ENCODE measurements around the gene LCNL1.

LCNL1 gene

GRCh38 chr9:137018761-137019559, 36.2 kb downstream of the LCNL1 start:
- Histone ChIP-seq H3K4me3 (ENCODE audit: low read length) (no peak overlapping the region), H3F3A (ENCODE audit: control insufficient read depth, insufficient read depth) (no peaks in the 10 kb centered on the region), H3K4me1 (ENCODE audit: control insufficient read depth, low read length) (no peaks in the 10 kb centered on the region), H3K4me2 (ENCODE audit: low read length) (no peak overlapping the region), H3K9me2 (replicated peaks; ENCODE audit: control insufficient read depth, low read length) (no peaks in the 10 kb centered on the region), H3K27me3 (ENCODE audit: control insufficient read depth, low read length) (no peaks in the 10 kb centered on the region), H3K79me2 (ENCODE audit: control insufficient read depth, low read length) (no peaks in the 10 kb centered on the region), H3K27ac (ENCODE audit: low read depth, low read length) (no peak overlapping the region), H4K20me1 (ENCODE audit: control insufficient read depth, insufficient read depth, low read depth, low read length) (no peaks in the 10 kb centered on the region), H3K9me3 (ENCODE audit: control insufficient read depth, insufficient read depth, low read length) (no peaks in the 10 kb centered on the region), H3K36me3 (ENCODE audit: control insufficient read depth, low read length) (no peaks in the 10 kb centered on the region)
- no peak for TF ChIP-seq EZH2phosphoT487 (IDR thresholded peaks at IDR 0.05; ENCODE audit: borderline replicate concordance, low read length)
- TF ChIP-seq CTCF (IDR thresholded peaks at IDR 0.05; ENCODE audit: low read depth, low read length, poor library complexity, severe bottlenecking), result no peak

DNA sequence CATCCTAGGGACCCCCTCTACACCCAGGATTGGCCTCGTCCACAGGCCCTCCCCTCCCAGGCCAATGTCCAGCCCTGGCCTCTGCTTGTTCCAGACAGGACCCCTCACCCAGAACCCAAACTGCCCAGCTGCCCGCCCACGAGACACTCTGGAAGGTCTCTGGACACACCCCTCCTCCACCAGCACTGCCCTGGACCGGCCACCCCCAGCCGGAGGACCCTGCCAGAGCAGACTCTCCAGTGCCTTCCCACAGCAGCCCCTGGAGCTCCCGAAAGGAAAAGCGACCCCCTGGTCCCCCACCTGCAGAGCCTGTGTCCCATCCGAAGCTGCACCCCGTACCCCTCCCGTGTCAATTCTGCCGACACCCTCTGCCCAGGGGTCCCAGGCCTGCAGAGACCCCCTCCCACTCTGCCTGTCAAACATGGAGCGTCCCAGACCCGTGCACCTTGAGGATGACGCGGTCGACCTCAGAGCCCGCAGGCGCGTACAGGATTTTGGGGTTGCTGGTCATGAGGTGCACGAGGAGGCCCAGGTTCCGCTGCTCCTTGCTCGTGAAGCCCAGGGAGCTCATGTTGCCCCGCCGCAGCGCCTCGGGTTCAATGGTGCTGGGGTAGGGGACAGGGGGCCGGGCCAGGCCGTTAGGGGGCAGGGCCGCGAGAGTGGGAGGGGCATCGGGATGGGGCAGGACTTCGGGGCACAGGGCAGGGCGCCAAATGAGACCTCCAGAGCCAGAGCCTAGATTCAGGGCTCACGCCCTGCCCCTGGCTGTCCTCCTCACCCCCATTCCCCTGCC, 37.3 kb downstream of the LCNL1 start:
- H3K4me1 ChIP-seq (ENCODE audit: control insufficient read depth, low read length), result no peaks in the 10 kb centered on the region
- no peaks in the 10 kb centered on the region for H3K36me3 ChIP-seq (ENCODE audit: control insufficient read depth, low read length)
- no peaks in the 10 kb centered on the region for H3K27me3 ChIP-seq (ENCODE audit: control insufficient read depth, low read length)
- H3K27ac ChIP-seq (ENCODE audit: low read depth, low read length), result no peak overlapping the region
- H3K79me2 ChIP-seq (ENCODE audit: control insufficient read depth, low read length), result no peaks in the 10 kb centered on the region
- no peak overlapping the region for H3K4me3 ChIP-seq (ENCODE audit: low read length)
- no peak overlapping the region for H3K4me2 ChIP-seq (ENCODE audit: low read length)
- TF ChIP-seq EZH2phosphoT487 (IDR thresholded peaks at IDR 0.05; ENCODE audit: borderline replicate concordance, low read length), result no peak
- no peak for TF ChIP-seq CTCF (IDR thresholded peaks at IDR 0.05; ENCODE audit: low read depth, low read length, poor library complexity, severe bottlenecking)
- no peaks in the 10 kb centered on the region for H3K9me3 ChIP-seq (ENCODE audit: control insufficient read depth, insufficient read depth, low read length)
- no peaks in the 10 kb centered on the region for H3F3A ChIP-seq (ENCODE audit: control insufficient read depth, insufficient read depth)
- H3K9me2 ChIP-seq (replicated peaks; ENCODE audit: control insufficient read depth, low read length), result no peaks in the 10 kb centered on the region
- no peaks in the 10 kb centered on the region for H4K20me1 ChIP-seq (ENCODE audit: control insufficient read depth, insufficient read depth, low read depth, low read length)

GRCh38 chr9:137020771-137021567, 38.2 kb downstream of the LCNL1 start:
- Histone ChIP-seq H3K9me3 (ENCODE audit: control insufficient read depth, insufficient read depth, low read length) (no peaks in the 10 kb centered on the region), H3K79me2 (ENCODE audit: control insufficient read depth, low read length) (no peaks in the 10 kb centered on the region), H3K27ac (ENCODE audit: low read depth, low read length) (no peak overlapping the region), H3K4me2 (ENCODE audit: low read length) (no peak overlapping the region), H4K20me1 (ENCODE audit: control insufficient read depth, insufficient read depth, low read depth, low read length) (no peaks in the 10 kb centered on the region), H3K27me3 (ENCODE audit: control insufficient read depth, low read length) (peaks cover 1% of the 10 kb centered on the region; the same call in 1 of the 2 replicates), H3K36me3 (ENCODE audit: control insufficient read depth, low read length) (no peaks in the 10 kb centered on the region), H3K9me2 (replicated peaks; ENCODE audit: control insufficient read depth, low read length) (no peaks in the 10 kb centered on the region), H3F3A (ENCODE audit: control insufficient read depth, insufficient read depth) (no peaks in the 10 kb centered on the region), H3K4me3 (ENCODE audit: low read length) (no peak overlapping the region), H3K4me1 (ENCODE audit: control insufficient read depth, low read length) (peaks cover 8% of the 10 kb centered on the region)
- TF ChIP-seq EZH2phosphoT487 (IDR thresholded peaks at IDR 0.05; ENCODE audit: borderline replicate concordance, low read length) (no peak), CTCF (IDR thresholded peaks at IDR 0.05; ENCODE audit: low read depth, low read length, poor library complexity, severe bottlenecking) (no peak)

All from DOHH2 (cell line).